Measurements from ENCODE around the gene CCDC50. TPM values are rescaled to one million over a fixed set of nuclear protein-coding genes. Genes with fewer than 3 reads are reported as not detected.

The CCDC50 gene
- total and polyA plus RNA-seq, 10 of the 15 experiments (the other 5 are each of a cell fraction or from before 2014, with no cell fraction given) = 46.7 to 150 (median 125) TPM

DNA sequence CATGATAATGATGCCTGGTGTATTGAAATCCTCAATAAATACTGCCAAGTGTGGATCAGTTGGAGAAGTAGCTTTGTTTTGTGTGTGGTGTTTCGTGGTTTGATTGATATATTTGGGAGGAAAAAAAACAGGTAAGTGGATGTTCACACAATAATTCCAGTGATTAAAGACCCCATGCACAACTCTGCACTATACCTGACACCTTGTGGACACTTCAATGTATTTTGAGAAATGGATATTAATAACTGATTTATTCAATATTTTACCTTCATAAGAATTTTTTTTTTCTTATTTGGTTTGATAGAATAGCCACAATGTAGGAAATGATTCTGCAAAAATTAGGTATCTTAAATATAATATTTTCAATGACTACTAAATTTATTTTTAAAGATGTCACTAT, 69.4 kb downstream of the CCDC50 start (continued):
- TF ChIP-seq, protein P1, sequence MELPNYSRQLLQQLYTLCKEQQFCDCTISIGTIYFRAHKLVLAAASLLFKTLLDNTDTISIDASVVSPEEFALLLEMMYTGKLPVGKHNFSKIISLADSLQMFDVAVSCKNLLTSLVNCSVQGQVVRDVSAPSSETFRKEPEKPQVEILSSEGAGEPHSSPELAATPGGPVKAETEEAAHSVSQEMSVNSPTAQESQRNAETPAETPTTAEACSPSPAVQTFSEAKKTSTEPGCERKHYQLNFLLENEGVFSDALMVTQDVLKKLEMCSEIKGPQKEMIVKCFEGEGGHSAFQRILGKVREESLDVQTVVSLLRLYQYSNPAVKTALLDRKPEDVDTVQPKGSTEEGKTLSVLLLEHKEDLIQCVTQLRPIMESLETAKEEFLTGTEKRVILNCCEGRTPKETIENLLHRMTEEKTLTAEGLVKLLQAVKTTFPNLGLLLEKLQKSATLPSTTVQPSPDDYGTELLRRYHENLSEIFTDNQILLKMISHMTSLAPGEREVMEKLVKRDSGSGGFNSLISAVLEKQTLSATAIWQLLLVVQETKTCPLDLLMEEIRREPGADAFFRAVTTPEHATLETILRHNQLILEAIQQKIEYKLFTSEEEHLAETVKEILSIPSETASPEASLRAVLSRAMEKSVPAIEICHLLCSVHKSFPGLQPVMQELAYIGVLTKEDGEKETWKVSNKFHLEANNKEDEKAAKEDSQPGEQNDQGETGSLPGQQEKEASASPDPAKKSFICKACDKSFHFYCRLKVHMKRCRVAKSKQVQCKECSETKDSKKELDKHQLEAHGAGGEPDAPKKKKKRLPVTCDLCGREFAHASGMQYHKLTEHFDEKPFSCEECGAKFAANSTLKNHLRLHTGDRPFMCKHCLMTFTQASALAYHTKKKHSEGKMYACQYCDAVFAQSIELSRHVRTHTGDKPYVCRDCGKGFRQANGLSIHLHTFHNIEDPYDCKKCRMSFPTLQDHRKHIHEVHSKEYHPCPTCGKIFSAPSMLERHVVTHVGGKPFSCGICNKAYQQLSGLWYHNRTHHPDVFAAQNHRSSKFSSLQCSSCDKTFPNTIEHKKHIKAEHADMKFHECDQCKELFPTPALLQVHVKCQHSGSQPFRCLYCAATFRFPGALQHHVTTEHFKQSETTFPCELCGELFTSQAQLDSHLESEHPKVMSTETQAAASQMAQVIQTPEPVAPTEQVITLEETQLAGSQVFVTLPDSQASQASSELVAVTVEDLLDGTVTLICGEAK (IDR thresholded peaks at IDR 0.05; ENCODE audit: borderline replicate concordance) = no peak
- TF ChIP-seq LARP7 (IDR thresholded peaks at IDR 0.05) (no peak), BCL11A (IDR thresholded peaks at IDR 0.05; ENCODE audit: low read depth, low read length) (no peak)
- TF ChIP-seq, protein P2, sequence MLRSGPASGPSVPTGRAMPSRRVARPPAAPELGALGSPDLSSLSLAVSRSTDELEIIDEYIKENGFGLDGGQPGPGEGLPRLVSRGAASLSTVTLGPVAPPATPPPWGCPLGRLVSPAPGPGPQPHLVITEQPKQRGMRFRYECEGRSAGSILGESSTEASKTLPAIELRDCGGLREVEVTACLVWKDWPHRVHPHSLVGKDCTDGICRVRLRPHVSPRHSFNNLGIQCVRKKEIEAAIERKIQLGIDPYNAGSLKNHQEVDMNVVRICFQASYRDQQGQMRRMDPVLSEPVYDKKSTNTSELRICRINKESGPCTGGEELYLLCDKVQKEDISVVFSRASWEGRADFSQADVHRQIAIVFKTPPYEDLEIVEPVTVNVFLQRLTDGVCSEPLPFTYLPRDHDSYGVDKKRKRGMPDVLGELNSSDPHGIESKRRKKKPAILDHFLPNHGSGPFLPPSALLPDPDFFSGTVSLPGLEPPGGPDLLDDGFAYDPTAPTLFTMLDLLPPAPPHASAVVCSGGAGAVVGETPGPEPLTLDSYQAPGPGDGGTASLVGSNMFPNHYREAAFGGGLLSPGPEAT (IDR thresholded peaks at IDR 0.05; ENCODE audit: low read depth) = no peak

DNA sequence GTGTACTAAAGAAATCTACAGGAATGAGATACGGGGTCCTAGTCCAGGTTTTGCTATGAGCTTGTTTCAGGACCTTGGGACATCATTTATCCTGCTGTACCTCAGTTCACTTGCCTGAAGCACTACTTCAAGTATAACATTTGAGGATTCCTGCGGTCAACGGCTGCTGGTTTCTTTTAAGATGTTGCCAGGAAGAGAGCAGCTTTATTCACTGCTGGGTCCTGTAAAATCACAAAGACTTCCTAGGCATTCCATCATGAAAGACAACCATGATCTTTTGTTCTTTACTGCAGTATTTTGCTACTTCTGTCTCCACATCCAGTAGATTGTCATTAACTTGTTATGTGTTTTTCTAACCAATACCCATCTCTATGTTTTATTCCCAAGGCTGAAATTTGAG, 70.7 kb downstream of the CCDC50 start:
- no peak overlapping the region for H3K4me2 ChIP-seq (ENCODE audit: control insufficient read depth, insufficient read depth)
- no peak for DNase-seq (ENCODE audit: low read depth, low spot score)
- no peaks in the 10 kb centered on the region for H3K4me1 ChIP-seq (ENCODE audit: control insufficient read depth, insufficient read depth, low read length)
- no peak for TF ChIP-seq CHD1 (IDR thresholded peaks at IDR 0.05; ENCODE audit: low read depth, low read length)
- no peak for TF ChIP-seq SRF (IDR thresholded peaks at IDR 0.05; ENCODE audit: low read depth in 2 of 2, low read length in 2 of 2)
- TF ChIP-seq FOS (IDR thresholded peaks at IDR 0.05; ENCODE audit: borderline replicate concordance, extremely low read depth, insufficient read length) = no peak
- TF ChIP-seq SREBF1 (IDR thresholded peaks at IDR 0.05; ENCODE audit: low read length) = no peak
- TF ChIP-seq SMAD5 (IDR thresholded peaks at IDR 0.05; ENCODE audit: low read depth) = no peak
- no peak for TF ChIP-seq PAX8 (IDR thresholded peaks at IDR 0.05)
- TF ChIP-seq CHD4 (IDR thresholded peaks at IDR 0.05) = no peak
- TF ChIP-seq ZNF622 (IDR thresholded peaks at IDR 0.05) = no peak
- H4K20me1 ChIP-seq (ENCODE audit: control insufficient read depth, insufficient read depth) = no peaks in the 10 kb centered on the region
- ChIA-PET RAD21 (ENCODE audit: unreplicated experiment) (no interaction called here), POLR2A (no interaction called here), CTCF (interaction anchor here (0.7 kb wide), 1 partner anchor 1044 kb away, joined by 3 read pairs; no protein-coding TSS in a partner anchor), SMC1A (ENCODE audit: uncharacterized antibody, unreplicated experiment) (no interaction called here)
- BruUV-seq (replicated peaks) = no TSS peak
- 95% methylated on average over 3 of the region's 3 CpGs for WGBS (ENCODE audit: insufficient coverage, insufficient replicate concordance, low lambda C conversion rate, missing lambda C conversion rate)
- intact Hi-C loops (cut with micrococcal nuclease; ENCODE audit: unreplicated experiment) = no loop called here
- in situ Hi-C loops (cut with MboI) = no loop called here
- no peaks in the 10 kb centered on the region for H3K27me3 ChIP-seq (replicated peaks in 1 of 2; ENCODE audit: control insufficient read depth in 2 of 2, insufficient read depth in 2 of 2, low read length in 1 of 2)
- FAIRE-seq = no peak
- no peak overlapping the region for H3K4me3 ChIP-seq
- peaks cover 0 to 4% of the 10 kb centered on the region in 2 experiments; a peak in 2 of 4 replicates for H3K36me3 ChIP-seq (ENCODE audit: control insufficient read depth in 2 of 2, insufficient read depth in 2 of 2, low read length in 1 of 2)
- no peaks in the 10 kb centered on the region for H3K79me2 ChIP-seq (ENCODE audit: control insufficient read depth, insufficient read depth, low read length)
- no peak overlapping the region for H3K27ac ChIP-seq (ENCODE audit: control insufficient read depth, insufficient read depth)
- H2AFZ ChIP-seq (ENCODE audit: control insufficient read depth, low read depth, low read length) = no peak overlapping the region
- H3K9ac ChIP-seq (ENCODE audit: control insufficient read depth, insufficient read depth, low read length) = no peak overlapping the region
- no peak for ATAC-seq
- no peaks in the 10 kb centered on the region for H3K9me3 ChIP-seq (replicated peaks; ENCODE audit: control insufficient read depth, insufficient read depth, low read length)

Measured in GM12878 (cell line).